ENCODE data around the gene PLAU.

GRCh38 chr10:73873838-73874215 lies 37.1 kb upstream of the PLAU start:
- TF ChIP-seq CTCF (IDR thresholded peaks at IDR 0.05) (no peak), ESRRA (CRISPR knock-in tag; IDR thresholded peaks at IDR 0.05; ENCODE audit: borderline replicate concordance) (no peak), IRF2 (CRISPR knock-in tag; IDR thresholded peaks at IDR 0.05; ENCODE audit: borderline replicate concordance, low read depth) (no peak), JUN (CRISPR knock-in tag; IDR thresholded peaks at IDR 0.05) (no peak), E2F1 (CRISPR knock-in tag; IDR thresholded peaks at IDR 0.05) (no peak), ZMAT4 (CRISPR knock-in tag; IDR thresholded peaks at IDR 0.05) (no peak), CREM (CRISPR knock-in tag; IDR thresholded peaks at IDR 0.05) (no peak)

Data from WTC11 (cell line).